H1 (cell line): Measurements from ENCODE around the gene CLIP4.

ENCODE experiments used
- SRF ChIP-seq: IDR thresholded peaks from 2 replicates; pipeline ENCODE4 v1.6.1; 2011; ENCODE audit warnings: mild to moderate bottlenecking, low read depth, low read length, moderate library complexity
- SUZ12 ChIP-seq: fragments of 200-600 bp; sonication (generic); IDR thresholded peaks from 2 replicates; pipeline ENCODE4 v1.6.1; 2012; ENCODE audit warnings: mild to moderate bottlenecking, inconsistent platforms, low read length, moderate library complexity, mixed read lengths
- TBP ChIP-seq: IDR thresholded peaks from 2 replicates; pipeline ENCODE4 v1.6.1; 2011; ENCODE audit warnings: low read depth, low read length, improper control_type of control experiment
- TF ChIP-seq, protein P1 (sequence below), 3 experiments: IDR thresholded peaks; 1 replicate in 2 of 3; 2 replicates in 1 of 3; pipeline versions ENCODE4 v1.5.1 to v1.6.1; 2011; ENCODE audit warnings: low read length in 3 of 3, mild to moderate bottlenecking in 3 of 3, inconsistent platforms in 2 of 3, low read depth in 1 of 3, moderate library complexity in 1 of 3; ENCODE audit not compliant: insufficient read depth in 1 of 3; ENCODE audit errors: control extremely low read depth in 1 of 3

DNA sequence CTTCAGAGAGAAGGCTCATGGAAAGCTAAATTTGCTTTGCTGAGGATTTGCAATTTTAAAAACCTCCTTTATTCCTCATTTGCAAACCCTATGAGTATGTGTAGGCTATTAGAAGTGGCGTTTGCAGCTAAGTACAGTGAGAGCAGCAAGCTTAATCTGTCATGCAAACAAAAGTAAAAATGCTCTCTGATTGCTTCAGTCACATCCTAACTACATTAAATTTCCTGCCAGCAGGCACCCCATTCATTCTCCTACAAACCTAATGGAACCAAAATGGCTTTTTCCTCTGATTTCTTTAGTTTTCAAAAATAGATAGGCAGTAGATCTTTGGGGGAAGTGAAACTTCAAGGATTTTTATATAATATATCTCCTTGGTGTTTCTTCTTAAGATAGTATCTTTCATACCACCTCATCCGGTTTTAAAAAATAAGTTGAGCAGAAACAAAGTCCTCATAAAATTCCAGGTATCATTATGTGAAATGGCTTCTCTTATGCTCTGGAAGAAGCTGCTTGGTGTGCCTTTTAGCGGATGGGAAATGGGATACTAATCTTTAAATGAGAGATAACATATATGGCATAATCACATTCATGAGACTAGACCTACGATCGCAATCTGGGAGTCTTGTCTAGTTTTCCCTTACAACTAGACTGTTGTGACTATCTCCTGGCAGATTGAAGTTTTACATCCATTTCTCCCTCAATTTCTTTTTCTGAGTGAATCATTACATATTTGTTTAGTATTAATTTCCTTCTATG, 49.1 kb downstream of the CLIP4 start:
- TF ChIP-seq, protein P1, sequence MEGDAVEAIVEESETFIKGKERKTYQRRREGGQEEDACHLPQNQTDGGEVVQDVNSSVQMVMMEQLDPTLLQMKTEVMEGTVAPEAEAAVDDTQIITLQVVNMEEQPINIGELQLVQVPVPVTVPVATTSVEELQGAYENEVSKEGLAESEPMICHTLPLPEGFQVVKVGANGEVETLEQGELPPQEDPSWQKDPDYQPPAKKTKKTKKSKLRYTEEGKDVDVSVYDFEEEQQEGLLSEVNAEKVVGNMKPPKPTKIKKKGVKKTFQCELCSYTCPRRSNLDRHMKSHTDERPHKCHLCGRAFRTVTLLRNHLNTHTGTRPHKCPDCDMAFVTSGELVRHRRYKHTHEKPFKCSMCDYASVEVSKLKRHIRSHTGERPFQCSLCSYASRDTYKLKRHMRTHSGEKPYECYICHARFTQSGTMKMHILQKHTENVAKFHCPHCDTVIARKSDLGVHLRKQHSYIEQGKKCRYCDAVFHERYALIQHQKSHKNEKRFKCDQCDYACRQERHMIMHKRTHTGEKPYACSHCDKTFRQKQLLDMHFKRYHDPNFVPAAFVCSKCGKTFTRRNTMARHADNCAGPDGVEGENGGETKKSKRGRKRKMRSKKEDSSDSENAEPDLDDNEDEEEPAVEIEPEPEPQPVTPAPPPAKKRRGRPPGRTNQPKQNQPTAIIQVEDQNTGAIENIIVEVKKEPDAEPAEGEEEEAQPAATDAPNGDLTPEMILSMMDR (IDR thresholded peaks at IDR 0.05; ENCODE audit: control extremely low read depth in 1 of 3, insufficient read depth in 1 of 3, low read depth in 1 of 3, low read length in 3 of 3), result no peak
- TF ChIP-seq TBP (no peak), SRF (no peak), SUZ12 (no peak)
